Mononuclear cell (primary cell): Measurements from ENCODE around the gene ICOS. TPM values are rescaled to one million over a fixed set of nuclear protein-coding genes. Genes with fewer than 3 reads are reported as not detected.
"Not testable (repeated sequence)": the region's sequence is repeated elsewhere in the genome, so short reads cannot be mapped to it uniquely, and the experiment has no call there.

Source experiments
- H3K27me3 ChIP-seq: 2 replicates; pipeline ENCODE4 v1.6.0; 2011; ENCODE audit warnings: low read length, control low read depth; ENCODE audit not compliant: insufficient read depth
- H3K4me1 ChIP-seq: 2 replicates; pipeline ENCODE4 v1.5.1; 2011; ENCODE audit warnings: mild to moderate bottlenecking, low read length, control low read depth; ENCODE audit not compliant: insufficient read depth
- H3K4me3 ChIP-seq: 2 replicates; pipeline ENCODE4 v1.5.1; 2011; ENCODE audit warnings: mild to moderate bottlenecking, low read length, moderate library complexity
- H3K9me3 ChIP-seq: 2 replicates; pipeline ENCODE4 v1.5.1; 2011; ENCODE audit warnings: low read depth, mild to moderate bottlenecking, control low read depth, low read length
- total RNA-seq: library from RNA; depleted of rRNA; stranded (reverse); fragments of >200 nt; gene quantifications from one replicate; pipeline ENCODE4 v1.2.3, GENCODE V29; 2012

Gene ICOS
- total RNA-seq, 1 donor: 111 TPM

DNA sequence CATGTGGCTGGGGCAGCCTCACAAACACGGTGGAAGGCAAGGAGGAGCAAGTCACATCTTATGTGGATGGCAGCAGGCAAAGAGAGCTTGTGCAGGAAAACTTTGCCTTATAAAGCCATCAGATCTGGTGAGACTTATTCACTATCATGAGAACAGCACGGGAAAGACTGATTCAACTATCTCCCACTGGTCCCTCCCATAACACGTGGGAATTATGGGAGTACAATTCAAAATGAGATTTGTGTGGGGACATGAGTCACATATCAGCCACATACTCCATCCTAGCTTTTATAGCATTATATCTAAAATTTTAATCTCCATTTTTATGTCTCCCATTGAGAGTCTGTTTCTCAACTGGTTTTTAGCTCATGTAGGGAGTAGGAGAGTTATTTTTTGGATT is 45.7 kb downstream of the ICOS start:
- Histone ChIP-seq H3K4me3 (no peak overlapping the region), H3K27me3 (no peaks in the 10 kb centered on the region), H3K9me3 (no peaks in the 10 kb centered on the region), H3K4me1 (no peaks in the 10 kb centered on the region)

DNA sequence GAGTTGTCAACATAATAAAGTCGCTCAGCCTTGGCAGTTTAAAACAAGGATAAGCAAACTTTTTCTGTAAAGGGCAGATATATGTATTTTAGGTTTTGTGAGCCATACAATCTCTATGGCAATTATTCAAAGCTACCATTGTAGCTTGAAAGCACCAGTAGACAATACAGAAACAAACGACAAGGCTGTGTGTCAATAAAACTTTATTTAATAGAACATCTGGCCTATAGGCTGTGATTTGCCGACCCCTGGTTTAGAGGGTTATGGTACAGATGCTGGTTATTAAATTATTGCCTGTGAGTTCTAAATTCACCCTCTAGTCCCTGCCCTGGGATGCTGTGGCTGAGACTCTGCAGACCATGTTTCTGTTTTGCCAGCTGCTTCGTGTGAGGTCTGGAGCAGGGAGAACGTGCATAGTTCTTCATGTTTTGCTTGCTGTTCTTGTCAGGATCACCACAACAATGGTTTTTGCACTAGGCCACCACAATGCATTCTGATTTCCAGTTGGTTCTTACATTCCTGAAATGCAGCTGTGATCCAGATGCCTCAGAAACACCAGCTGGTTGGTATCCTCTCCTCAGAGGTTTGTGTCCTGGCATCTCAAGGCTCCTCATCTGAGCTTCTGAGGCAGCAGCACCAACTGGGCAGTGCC is 46.6 kb downstream of the ICOS start:
- Histone ChIP-seq H3K4me3 (no peak overlapping the region), H3K4me1 (no peaks in the 10 kb centered on the region), H3K9me3 (no peaks in the 10 kb centered on the region), H3K27me3 (no peaks in the 10 kb centered on the region)

DNA sequence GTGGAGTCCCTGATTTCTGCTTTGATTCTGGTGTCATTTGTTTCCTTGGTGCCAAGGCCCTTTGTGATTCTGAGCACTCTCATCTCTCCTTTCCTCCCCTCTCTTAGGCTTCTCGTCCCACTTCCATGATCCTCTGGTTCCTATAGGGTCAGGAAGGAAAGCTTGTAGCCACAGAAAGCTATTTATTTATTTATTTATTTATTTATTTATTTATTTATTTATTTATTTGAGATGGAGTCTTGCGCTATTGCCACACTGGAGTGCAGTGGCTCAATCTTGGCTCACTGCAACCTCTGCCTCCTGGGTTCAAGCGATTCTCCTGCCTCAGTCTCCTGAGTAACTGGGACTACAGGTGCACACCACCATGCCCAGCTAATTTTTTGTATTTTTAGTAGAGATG is 49.4 kb downstream of the ICOS start:
- H3K27me3 ChIP-seq, H3K4me3 ChIP-seq, H3K9me3 ChIP-seq: not testable (repeated sequence)
- H3K4me1 ChIP-seq: peaks cover 26% of the 10 kb centered on the region

- Histone ChIP-seq H3K9me3 (no peaks in the 10 kb centered on the region), H3K4me1 (peaks cover 36% of the 10 kb centered on the region), H3K27me3 (no peaks in the 10 kb centered on the region), H3K4me3 (no peak overlapping the region)
Observed at GRCh38 chr2:203987959-203988358, 51.4 kb downstream of the ICOS start.

- H3K4me1 ChIP-seq: peaks cover 40% of the 10 kb centered on the region
- no peaks in the 10 kb centered on the region for H3K27me3 ChIP-seq
- no peak overlapping the region for H3K4me3 ChIP-seq
- no peaks in the 10 kb centered on the region for H3K9me3 ChIP-seq
Observed at GRCh38 chr2:203988500-203989260, 52.1 kb downstream of the ICOS start.

- Histone ChIP-seq H3K4me1 (peaks cover 43% of the 10 kb centered on the region), H3K4me3 (no peak overlapping the region), H3K27me3 (no peaks in the 10 kb centered on the region), H3K9me3 (no peaks in the 10 kb centered on the region)
Observed at GRCh38 chr2:203989521-203989920, 53.0 kb downstream of the ICOS start.

DNA sequence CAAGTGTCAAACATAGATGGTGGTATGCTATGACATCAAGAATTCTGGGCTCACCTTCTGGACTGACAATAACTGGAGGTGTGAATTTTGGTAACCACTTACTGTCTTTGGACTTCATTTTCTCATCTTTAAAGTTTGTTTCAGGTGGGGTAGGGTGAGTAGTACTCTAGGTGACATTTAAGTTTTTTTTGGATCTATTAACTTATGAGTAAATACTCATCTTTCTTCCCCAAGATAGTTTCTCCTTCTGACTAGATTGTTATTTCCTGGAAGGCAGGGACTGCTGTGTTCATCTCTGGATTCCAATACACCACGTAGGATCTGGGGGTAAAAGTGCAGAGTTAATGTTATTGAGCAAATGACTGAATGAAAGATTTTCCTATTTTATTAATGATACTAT is 55.9 kb downstream of the ICOS start:
- H3K4me3 ChIP-seq: no peak overlapping the region
- no peaks in the 10 kb centered on the region for H3K27me3 ChIP-seq
- H3K9me3 ChIP-seq: no peaks in the 10 kb centered on the region

GRCh38 chr2:203993011-203993410 is 56.4 kb downstream of the ICOS start:
- H3K9me3 ChIP-seq: no peaks in the 10 kb centered on the region
- H3K4me3 ChIP-seq: no peak overlapping the region
- H3K27me3 ChIP-seq: no peaks in the 10 kb centered on the region
- H3K4me1 ChIP-seq: peaks cover 46% of the 10 kb centered on the region

More for the DNA sequence above, 55.9 kb downstream of the ICOS start:
- peaks cover 46% of the 10 kb centered on the region for H3K4me1 ChIP-seq

DNA sequence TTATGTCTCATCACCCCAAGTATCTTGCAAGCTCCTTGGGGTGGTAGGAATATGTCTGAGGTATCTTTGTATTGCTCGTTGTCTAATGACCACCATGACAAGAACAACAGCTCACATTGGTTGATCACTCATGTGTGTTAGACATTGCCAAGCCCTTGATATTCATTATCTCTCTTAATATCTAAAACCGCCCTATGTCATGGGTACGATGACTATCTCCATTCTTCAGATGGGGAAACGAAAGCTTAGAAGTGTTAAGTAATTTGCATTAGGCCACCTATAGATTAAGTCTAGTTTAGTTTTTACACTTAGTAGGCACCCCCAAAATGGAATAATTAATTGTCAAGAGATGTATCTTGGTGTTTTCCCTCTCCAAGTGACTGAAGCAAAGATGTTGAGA is 57.0 kb downstream of the ICOS start:
- H3K27me3 ChIP-seq: no peaks in the 10 kb centered on the region
- H3K9me3 ChIP-seq: no peaks in the 10 kb centered on the region
- H3K4me3 ChIP-seq: no peak overlapping the region
- H3K4me1 ChIP-seq: peaks cover 49% of the 10 kb centered on the region

- H3K4me3 ChIP-seq: no peak overlapping the region
- peaks cover 41% of the 10 kb centered on the region for H3K4me1 ChIP-seq
- H3K9me3 ChIP-seq: no peaks in the 10 kb centered on the region
- H3K27me3 ChIP-seq: no peaks in the 10 kb centered on the region
Observed at GRCh38 chr2:203994735-203995134, 58.2 kb downstream of the ICOS start.

DNA sequence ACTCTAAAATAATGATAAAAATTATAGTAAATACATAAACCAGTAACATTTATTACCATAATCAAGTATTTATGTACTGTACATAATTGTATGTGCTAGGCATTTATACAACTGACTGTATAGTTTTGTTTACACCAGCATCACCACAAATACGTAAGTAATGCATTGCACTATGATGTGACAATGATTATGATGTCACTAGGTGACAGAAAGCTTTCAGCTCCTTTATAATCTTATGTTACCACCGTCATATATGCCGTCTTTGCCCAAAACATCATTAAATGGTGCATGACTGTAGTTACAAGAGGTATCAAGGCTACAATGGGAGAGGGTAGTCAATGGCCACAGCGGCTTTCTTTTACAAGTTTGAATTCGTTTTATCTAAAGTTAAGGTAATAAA is 60.1 kb downstream of the ICOS start:
- H3K9me3 ChIP-seq: no peaks in the 10 kb centered on the region
- no peak overlapping the region for H3K4me3 ChIP-seq
- H3K4me1 ChIP-seq: peaks cover 39% of the 10 kb centered on the region
- no peaks in the 10 kb centered on the region for H3K27me3 ChIP-seq

DNA sequence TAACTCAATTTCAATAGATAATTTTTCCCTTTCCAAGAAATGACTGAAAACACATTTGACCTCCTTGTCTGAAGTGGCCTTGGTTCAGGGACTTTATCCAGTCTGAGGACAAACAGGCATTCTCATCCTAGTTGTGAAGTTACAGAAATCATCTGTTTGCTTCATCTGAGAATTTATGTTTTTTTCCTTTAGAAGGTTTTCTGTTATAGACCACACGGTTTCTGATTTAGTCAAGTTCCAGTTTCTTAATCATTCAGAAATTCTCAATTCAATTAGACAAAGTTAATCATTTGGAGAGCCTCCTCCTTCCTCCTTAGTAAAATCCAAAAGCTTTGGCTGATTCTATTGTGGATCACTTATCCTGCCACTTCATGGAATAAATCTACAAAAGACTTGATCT is 60.9 kb downstream of the ICOS start:
- no peaks in the 10 kb centered on the region for H3K27me3 ChIP-seq
- no peak overlapping the region for H3K4me3 ChIP-seq
- peaks cover 34% of the 10 kb centered on the region for H3K4me1 ChIP-seq
- no peaks in the 10 kb centered on the region for H3K9me3 ChIP-seq

DNA sequence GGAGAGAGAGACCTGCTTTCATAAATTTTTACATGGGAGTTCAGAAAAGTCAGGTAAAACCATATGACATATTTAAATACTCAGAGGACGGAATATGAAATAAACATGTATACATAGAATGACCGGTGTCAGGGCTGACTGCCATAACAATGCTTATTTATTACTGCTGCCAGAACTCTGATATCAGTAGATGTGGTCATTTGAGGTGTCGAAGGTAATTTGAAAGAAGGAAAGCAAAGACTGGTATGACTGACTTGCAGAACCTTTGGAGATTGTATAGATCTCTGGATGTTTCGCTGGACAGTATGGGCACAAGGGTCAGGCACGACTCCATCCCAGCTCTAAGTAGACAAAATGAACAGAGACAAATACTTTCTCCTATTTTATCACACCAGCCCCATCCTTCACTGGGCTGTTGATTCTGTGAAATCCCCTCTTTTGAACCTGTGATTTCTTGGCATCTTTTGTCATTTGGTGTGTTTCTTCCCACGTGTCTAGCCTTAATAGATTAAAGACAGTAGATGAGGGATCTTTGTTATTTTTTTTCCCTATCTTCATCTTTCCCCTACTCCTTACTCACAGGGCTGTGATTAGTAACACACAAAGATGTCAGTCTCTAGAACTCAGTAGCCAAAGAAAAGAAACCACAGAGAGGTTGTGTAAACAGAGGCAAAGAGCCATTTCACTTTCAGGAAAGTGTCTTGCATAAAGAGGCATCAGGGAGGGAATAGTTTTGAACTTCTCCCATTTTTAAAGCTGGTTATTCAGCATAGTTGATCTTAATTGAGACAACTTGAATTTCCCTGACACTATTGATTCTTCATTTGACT is 61.6 kb downstream of the ICOS start:
- no peaks in the 10 kb centered on the region for H3K9me3 ChIP-seq
- H3K4me3 ChIP-seq: no peak overlapping the region
- H3K4me1 ChIP-seq: peaks cover 27% of the 10 kb centered on the region
- H3K27me3 ChIP-seq: no peaks in the 10 kb centered on the region

DNA sequence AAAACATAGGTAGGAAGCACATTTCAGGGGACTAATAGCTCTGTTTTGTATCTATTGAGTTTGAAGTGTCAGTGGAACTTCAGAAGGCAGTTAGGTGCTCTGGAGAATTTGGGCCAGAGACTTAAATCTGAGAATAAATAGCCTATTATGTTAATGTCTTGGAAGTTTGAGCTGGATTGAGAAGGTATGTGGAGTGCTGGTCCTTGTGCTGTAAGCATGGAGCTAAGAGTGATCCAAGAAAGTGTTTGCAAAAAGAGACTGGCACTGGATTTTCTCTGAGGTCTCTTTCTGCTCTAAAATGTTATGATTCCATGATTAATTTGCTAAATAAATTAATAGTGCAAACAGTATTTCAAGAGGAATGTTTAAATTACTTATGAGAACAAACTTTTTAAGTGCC is 63.3 kb downstream of the ICOS start:
- no peak overlapping the region for H3K4me3 ChIP-seq
- no peaks in the 10 kb centered on the region for H3K9me3 ChIP-seq
- no peaks in the 10 kb centered on the region for H3K27me3 ChIP-seq
- H3K4me1 ChIP-seq: peaks cover 20% of the 10 kb centered on the region

DNA sequence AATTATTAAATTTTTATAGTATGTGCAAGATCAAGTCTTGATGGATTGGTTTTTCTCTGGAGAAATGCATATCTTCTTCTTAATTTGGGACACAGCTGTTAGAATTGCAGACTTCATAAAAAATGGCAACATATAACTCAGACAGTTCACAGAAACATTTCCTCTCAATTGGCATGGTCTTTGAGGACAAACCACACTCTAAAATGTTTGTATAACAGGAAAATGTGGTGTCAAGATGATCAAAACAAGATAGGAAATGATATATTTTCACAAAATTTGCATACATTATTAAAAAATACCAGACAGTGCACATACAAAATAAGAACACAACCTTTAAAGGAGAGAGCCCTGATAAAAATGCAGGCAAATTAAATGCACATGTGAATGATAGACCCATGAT is 63.9 kb downstream of the ICOS start:
- H3K27me3 ChIP-seq: no peaks in the 10 kb centered on the region
- no peak overlapping the region for H3K4me3 ChIP-seq
- H3K4me1 ChIP-seq: peaks cover 20% of the 10 kb centered on the region
- H3K9me3 ChIP-seq: no peaks in the 10 kb centered on the region
